ENCODE data around the gene TM9SF1.

- TF ChIP-seq CTCF (IDR thresholded peaks at IDR 0.05) (no peak), EP300 (IDR thresholded peaks at IDR 0.05) (no peak)
Observed at GRCh38 chr14:24234095-24235005, 39.1 kb upstream of the TM9SF1 start.

All from esophagus muscularis mucosa (tissue), 3 donors.